Ascending aorta (tissue), 2 donors: ENCODE results near the gene OTUB2. TPM values are rescaled to one million over a fixed set of nuclear protein-coding genes. Genes with fewer than 3 reads are reported as not detected.

Source experiments
- DNase-seq, 2 donors: peaks; one replicate each; pipeline ENCODE4 v3.0.0-alpha.2; 2019; ENCODE audit warnings: low spot score in 2 of 2
- H3K27ac ChIP-seq, 2 donors: fragments of 200-600 bp; sonication (generic); one replicate each; pipeline ENCODE4 v1.5.1; 2016 to 2017; ENCODE audit warnings: mild to moderate bottlenecking in 1 of 2
- H3K27me3 ChIP-seq: fragments of 200-600 bp; sonication (generic); one replicate; pipeline ENCODE4 v1.5.1; 2017
- H3K36me3 ChIP-seq, 2 donors: fragments of 200-600 bp; sonication (generic); one replicate each; pipeline ENCODE4 v1.5.1; 2016
- H3K4me1 ChIP-seq, 2 donors: fragments of 200-600 bp; sonication (generic); one replicate each; pipeline ENCODE4 v1.5.1; 2016 to 2017; ENCODE audit warnings: mild to moderate bottlenecking in 1 of 2
- H3K4me3 ChIP-seq, 2 donors: fragments of 200-600 bp; sonication (generic); one replicate each; pipeline ENCODE4 v1.5.1; 2016 to 2017; ENCODE audit warnings: mild to moderate bottlenecking in 1 of 2
- H3K9me3 ChIP-seq, 2 donors: fragments of 200-600 bp; sonication (generic); one replicate each; pipeline ENCODE4 v1.5.1; 2016
- intact Hi-C: fragments of 100-400 bp; cut with DNase I; formaldehyde crosslinking; loops from one replicate; pipeline ENCODE4 v1.15.1; 2023
- total RNA-seq: library from RNA; depleted of rRNA; stranded (reverse); fragments of >200 nt; gene quantifications from one replicate; pipeline ENCODE4 v1.1.0, GENCODE V29; 2016
- TF ChIP-seq, protein P1 (sequence below), 3 experiments: fragments of 200-600 bp in 2 of 3; fragments of 450-650 bp in 1 of 3; sonication (generic) in 2 of 3; IDR thresholded peaks; one replicate each; pipeline ENCODE4 v1.5.1; 2016 to 2019; ENCODE audit warnings: antibody characterized with exemption in 3 of 3, mild to moderate bottlenecking in 1 of 3, moderate library complexity in 1 of 3

OTUB2 gene
- total RNA-seq, 1 donor from 2014 or later: 0.21 TPM

- intact Hi-C loops: no loop called here
Observed at GRCh38 chr14:94018308-94018707, 7.8 kb upstream of the OTUB2 start.

DNA sequence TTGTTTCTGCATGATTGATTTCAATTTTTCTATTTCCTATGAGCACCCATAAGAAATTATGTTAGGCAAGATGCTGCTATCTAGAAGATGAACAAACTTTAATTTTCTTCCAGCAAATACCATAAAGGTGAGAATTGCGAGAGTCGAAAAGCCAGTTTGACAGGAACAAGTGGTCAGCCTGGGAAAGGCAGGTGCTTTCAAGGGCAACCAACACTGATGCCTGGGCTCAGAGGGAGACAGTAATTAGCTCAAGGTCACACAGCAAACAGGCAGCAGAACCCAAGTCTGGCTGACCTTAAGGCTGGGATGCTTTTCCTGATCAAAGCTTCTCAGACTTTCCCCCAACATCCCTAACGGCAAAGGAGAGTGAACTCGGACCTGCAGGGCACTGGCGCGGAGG is 6.8 kb upstream of the OTUB2 start:
- no peak for DNase-seq
- no peak overlapping the region for H3K27ac ChIP-seq
- TF ChIP-seq, protein P1, sequence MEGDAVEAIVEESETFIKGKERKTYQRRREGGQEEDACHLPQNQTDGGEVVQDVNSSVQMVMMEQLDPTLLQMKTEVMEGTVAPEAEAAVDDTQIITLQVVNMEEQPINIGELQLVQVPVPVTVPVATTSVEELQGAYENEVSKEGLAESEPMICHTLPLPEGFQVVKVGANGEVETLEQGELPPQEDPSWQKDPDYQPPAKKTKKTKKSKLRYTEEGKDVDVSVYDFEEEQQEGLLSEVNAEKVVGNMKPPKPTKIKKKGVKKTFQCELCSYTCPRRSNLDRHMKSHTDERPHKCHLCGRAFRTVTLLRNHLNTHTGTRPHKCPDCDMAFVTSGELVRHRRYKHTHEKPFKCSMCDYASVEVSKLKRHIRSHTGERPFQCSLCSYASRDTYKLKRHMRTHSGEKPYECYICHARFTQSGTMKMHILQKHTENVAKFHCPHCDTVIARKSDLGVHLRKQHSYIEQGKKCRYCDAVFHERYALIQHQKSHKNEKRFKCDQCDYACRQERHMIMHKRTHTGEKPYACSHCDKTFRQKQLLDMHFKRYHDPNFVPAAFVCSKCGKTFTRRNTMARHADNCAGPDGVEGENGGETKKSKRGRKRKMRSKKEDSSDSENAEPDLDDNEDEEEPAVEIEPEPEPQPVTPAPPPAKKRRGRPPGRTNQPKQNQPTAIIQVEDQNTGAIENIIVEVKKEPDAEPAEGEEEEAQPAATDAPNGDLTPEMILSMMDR (IDR thresholded peaks at IDR 0.05): no peak
- H3K27me3 ChIP-seq: no peaks in the 10 kb centered on the region
- H3K4me3 ChIP-seq: no peak overlapping the region
- no peaks in the 10 kb centered on the region for H3K4me1 ChIP-seq
- H3K9me3 ChIP-seq: no peaks in the 10 kb centered on the region
- intact Hi-C loops: no loop called here
- H3K36me3 ChIP-seq: no peaks in the 10 kb centered on the region

More at GRCh38 chr14:94018308-94018707, 7.8 kb upstream of the OTUB2 start:
- DNase-seq: no peak
- Histone ChIP-seq H3K36me3 (no peaks in the 10 kb centered on the region), H3K4me3 (no peak overlapping the region), H3K9me3 (no peaks in the 10 kb centered on the region), H3K27me3 (no peaks in the 10 kb centered on the region), H3K4me1 (no peaks in the 10 kb centered on the region), H3K27ac (no peak overlapping the region)
- TF ChIP-seq, protein P1 (IDR thresholded peaks at IDR 0.05): no peak

DNA sequence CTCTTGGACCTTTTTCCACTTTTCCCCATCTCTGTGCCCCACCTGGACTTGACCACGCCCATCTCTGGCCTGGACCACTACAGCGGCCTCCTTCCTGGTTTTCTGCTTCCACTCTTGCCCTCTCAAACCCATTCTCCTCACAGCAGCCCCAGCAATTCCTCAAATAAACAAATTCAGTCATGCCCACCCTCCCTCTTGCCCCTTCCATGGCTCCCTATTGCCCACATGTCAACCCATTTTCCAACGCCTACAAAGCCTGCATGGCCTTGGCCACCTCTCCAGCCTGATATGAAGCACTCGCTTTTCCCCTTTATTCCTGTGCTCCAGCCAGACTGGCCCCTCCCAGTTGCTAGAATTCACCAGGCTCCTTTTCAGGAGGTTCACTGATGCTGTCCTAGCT is 5.9 kb upstream of the OTUB2 start:
- Histone ChIP-seq H3K36me3 (no peaks in the 10 kb centered on the region), H3K9me3 (no peaks in the 10 kb centered on the region), H3K27me3 (no peaks in the 10 kb centered on the region), H3K27ac (no peak overlapping the region), H3K4me3 (no peak overlapping the region), H3K4me1 (no peaks in the 10 kb centered on the region)
- TF ChIP-seq, protein P1 (IDR thresholded peaks at IDR 0.05): no peak
- no peak for DNase-seq
- intact Hi-C loops: loop anchor here (10.0 kb wide), 1 partner anchor 245 kb away; no protein-coding TSS in a partner anchor

- no peaks in the 10 kb centered on the region for H3K4me1 ChIP-seq
- H3K9me3 ChIP-seq: no peaks in the 10 kb centered on the region
- no peak overlapping the region for H3K4me3 ChIP-seq
- intact Hi-C loops: loop anchor here (10.0 kb wide), 1 partner anchor 246 kb away; no protein-coding TSS in a partner anchor
- no peak for DNase-seq
- no peaks in the 10 kb centered on the region for H3K27me3 ChIP-seq
- TF ChIP-seq, protein P1 (IDR thresholded peaks at IDR 0.05): no peak
- no peaks in the 10 kb centered on the region for H3K36me3 ChIP-seq
- H3K27ac ChIP-seq: no peak overlapping the region
Observed at GRCh38 chr14:94021001-94021400, 5.1 kb upstream of the OTUB2 start.

- no peaks in the 10 kb centered on the region for H3K9me3 ChIP-seq
- peaks cover 0 to under 1% of the 10 kb centered on the region in 2 donors for H3K4me1 ChIP-seq
- no peaks in the 10 kb centered on the region for H3K36me3 ChIP-seq
- H3K27ac ChIP-seq: no peak overlapping the region
- no peak overlapping the region for H3K4me3 ChIP-seq
- intact Hi-C loops: loop anchor here (10.0 kb wide), 1 partner anchor 247 kb away; no protein-coding TSS in a partner anchor
- no peaks in the 10 kb centered on the region for H3K27me3 ChIP-seq
- TF ChIP-seq, protein P1 (IDR thresholded peaks at IDR 0.05): no peak
- DNase-seq: no peak
Observed at GRCh38 chr14:94021416-94022157, 4.6 kb upstream of the OTUB2 start.
